GM23338 (cell line): ENCODE data around the gene COP1. TPM values are rescaled to one million over a fixed set of nuclear protein-coding genes. Genes with fewer than 3 reads are reported as not detected.

Experiments used
- ATAC-seq: fragments of 200-7000 bp; cut with Tn5 transposase; 3 replicates; pipeline ENCODE4 v1.9.1; 2020
- DNase-seq: peaks from one replicate; pipeline ENCODE4 v3.0.0-alpha.2; 2015; ENCODE audit warnings: low spot score
- H2AFZ ChIP-seq: fragments of 200-600 bp; sonication (generic); 2 replicates; pipeline ENCODE4 v1.8.0; 2016; ENCODE audit warnings: antibody characterized with exemption, mild to moderate bottlenecking, moderate library complexity
- H3F3A ChIP-seq: fragments of 200-600 bp; sonication (generic); replicated peaks from 2 replicates; pipeline ENCODE4 v1.8.0; 2017; ENCODE audit warnings: antibody characterized with exemption, mixed run types, low read depth
- H3K27ac ChIP-seq: fragments of 200-600 bp; sonication (generic); 2 replicates; pipeline ENCODE4 v1.6.1; 2016; ENCODE audit warnings: low read depth
- H3K27me3 ChIP-seq: fragments of 200-600 bp; sonication (generic); 2 replicates; pipeline ENCODE4 v1.8.0; 2016; ENCODE audit warnings: mild to moderate bottlenecking, mixed run types, moderate library complexity; ENCODE audit not compliant: insufficient read depth
- H3K36me3 ChIP-seq: fragments of 200-600 bp; sonication (generic); 2 replicates; pipeline ENCODE4 v1.8.0; 2016; ENCODE audit warnings: mild to moderate bottlenecking; ENCODE audit not compliant: insufficient read depth
- H3K4me1 ChIP-seq: fragments of 200-600 bp; sonication (generic); 2 replicates; pipeline ENCODE4 v1.8.0; 2016; ENCODE audit warnings: mild to moderate bottlenecking, moderate library complexity; ENCODE audit not compliant: insufficient read depth
- H3K4me2 ChIP-seq: fragments of 200-600 bp; sonication (generic); 2 replicates; pipeline ENCODE4 v1.7.1; 2017; ENCODE audit warnings: mixed run types
- H3K4me3 ChIP-seq: fragments of 200-600 bp; sonication (generic); 2 replicates; pipeline ENCODE4 v1.6.1; 2016; ENCODE audit warnings: mixed run types
- H3K79me2 ChIP-seq: fragments of 200-600 bp; sonication (generic); replicated peaks from 2 replicates; pipeline ENCODE4 v1.8.0; 2017; ENCODE audit warnings: mild to moderate bottlenecking; ENCODE audit not compliant: insufficient read depth
- H3K9me2 ChIP-seq: fragments of 200-600 bp; sonication (generic); 2 replicates; pipeline ENCODE4 v1.8.0; 2017; ENCODE audit not compliant: insufficient read depth
- H4K20me1 ChIP-seq: fragments of 200-600 bp; sonication (generic); replicated peaks from 2 replicates; pipeline ENCODE4 v1.8.0; 2017; ENCODE audit warnings: mild to moderate bottlenecking; ENCODE audit not compliant: insufficient read depth
- H3K27ac Mint-ChIP-seq: 2 replicates; pipeline ENCODE4 v1.8.0; 2020; ENCODE audit warnings: inconsistent platforms, mild to moderate bottlenecking, moderate library complexity, mixed read lengths
- H3K27me3 Mint-ChIP-seq: 3 replicates; pipeline ENCODE4 v1.8.0; 2022; ENCODE audit warnings: low read depth, mild to moderate bottlenecking, moderate library complexity, mixed read lengths, inconsistent platforms; ENCODE audit not compliant: insufficient read depth, poor library complexity
- H3K36me3 Mint-ChIP-seq: 3 replicates; pipeline ENCODE4 v1.8.0; 2021; ENCODE audit warnings: low read depth, mild to moderate bottlenecking, inconsistent platforms, moderate library complexity, mixed read lengths
- H3K4me1 Mint-ChIP-seq: 3 replicates; pipeline ENCODE4 v1.8.0; 2020; ENCODE audit warnings: mild to moderate bottlenecking, inconsistent platforms, mixed read lengths
- H3K4me3 Mint-ChIP-seq: 3 replicates; pipeline ENCODE4 v1.8.0; 2021; ENCODE audit warnings: moderate library complexity, mild to moderate bottlenecking, inconsistent platforms, mixed read lengths
- H3K9me3 Mint-ChIP-seq: 3 replicates; pipeline ENCODE4 v1.8.0; 2020; ENCODE audit warnings: moderate library complexity, mild to moderate bottlenecking, inconsistent platforms, mixed read lengths
- CREB1 ChIP-seq: fragments of 250-450 bp; sonication (Bioruptor Pico); IDR thresholded peaks from 2 replicates; pipeline ENCODE4 v1.5.0; 2020; ENCODE audit warnings: low read depth, mild to moderate bottlenecking, moderate library complexity
- EZH2 ChIP-seq: fragments of 200-600 bp; sonication (generic); IDR thresholded peaks from one replicate; pipeline ENCODE4 v1.8.0; 2017; ENCODE audit warnings: antibody characterized with exemption, mild to moderate bottlenecking, low read depth; ENCODE audit not compliant: unreplicated experiment
- EZH2phosphoT487 ChIP-seq: fragments of 200-600 bp; sonication (generic); IDR thresholded peaks from one replicate; pipeline ENCODE4 v1.8.1; 2018; ENCODE audit warnings: antibody characterized with exemption; ENCODE audit not compliant: unreplicated experiment
- POLR2AphosphoS5 ChIP-seq: IDR thresholded peaks from 2 replicates; pipeline ENCODE4 v1.6.1; 2016; ENCODE audit warnings: antibody characterized with exemption, low read depth
- STAT1 ChIP-seq: IDR thresholded peaks from one replicate; pipeline ENCODE4 v1.6.1; 2016; ENCODE audit warnings: antibody characterized with exemption; ENCODE audit not compliant: unreplicated experiment
- ZNF114 ChIP-seq: fragments of 250-450 bp; sonication (Bioruptor Pico); IDR thresholded peaks from 2 replicates; pipeline ENCODE4 v1.5.0; 2020; ENCODE audit warnings: mild to moderate bottlenecking, moderate library complexity
- ZNF462 ChIP-seq: fragments of 250-450 bp; sonication (Bioruptor Pico); IDR thresholded peaks from 2 replicates; pipeline ENCODE4 v1.5.0; 2020; ENCODE audit warnings: mild to moderate bottlenecking, moderate library complexity
- polyA plus RNA-seq: library from polyadenylated mRNA; unstranded; fragments of >200 nt; fragmentation: Nextera tagmentation; extraction: Ambion mirVana; gene quantifications from 2 replicates; pipeline ENCODE4 v1.2.1, GENCODE V29; 2016
- total RNA-seq: library from RNA; depleted of rRNA; stranded (reverse); fragments of >200 nt; shearing (Covaris generic); gene quantifications from 2 replicates; pipeline ENCODE4 v1.2.3, GENCODE V29; 2014

Gene COP1
- total and polyA plus RNA-seq, 2 experiments from 2014 or later = 54.0 to 54.9 TPM

GRCh38 chr1:176149939-176150807 is 56.9 kb downstream of the COP1 start (continued):
- TF ChIP-seq ZNF462 (CRISPR knock-in tag) (no peak), CREB1 (CRISPR knock-in tag) (no peak), STAT1 (no peak)

- H3K4me3 Mint-ChIP-seq = no peak overlapping the region
- H3K27ac Mint-ChIP-seq = no peak overlapping the region
- H3K4me1 Mint-ChIP-seq = peaks cover 3% of the 10 kb centered on the region; the same call in 2 of the 3 replicates
- peaks cover 2% of the 10 kb centered on the region for H3K27me3 Mint-ChIP-seq
- Histone ChIP-seq H3K9me2 (no peaks in the 10 kb centered on the region), H3K4me1 (no peaks in the 10 kb centered on the region), H3K4me2 (no peak overlapping the region), H3K79me2 (peaks cover 66% of the 10 kb centered on the region), H2AFZ (no peak overlapping the region), H3K36me3 (no peaks in the 10 kb centered on the region; the same call in 1 of the 2 replicates), H4K20me1 (peaks cover 2% of the 10 kb centered on the region; the same call in 1 of the 2 replicates), H3F3A (no peaks in the 10 kb centered on the region), H3K4me3 (no peak overlapping the region), H3K27ac (no peak overlapping the region), H3K27me3 (no peaks in the 10 kb centered on the region)
- peaks cover 24% of the 10 kb centered on the region; the same call in 2 of the 3 replicates for H3K36me3 Mint-ChIP-seq
- ATAC-seq = no peak
- TF ChIP-seq POLR2AphosphoS5 (no peak), EZH2phosphoT487 (no peak), ZNF114 (CRISPR knock-in tag) (no peak), CREB1 (CRISPR knock-in tag) (no peak), EZH2 (no peak)
- DNase-seq = no peak
- H3K9me3 Mint-ChIP-seq = no peaks in the 10 kb centered on the region
These were observed 62.6 kb downstream of the COP1 start for GRCh38 chr1:176144526-176144925.
